ENCODE data around the gene WDFY4.

The WDFY4 gene

GRCh38 chr10:48943096-48943495 is 258.4 kb downstream of the WDFY4 start:
- Histone ChIP-seq H3K79me2 (ENCODE audit: insufficient read depth, low read length) (no peaks in the 10 kb centered on the region), H3K4me1 (ENCODE audit: insufficient read depth, low read length, poor library complexity, severe bottlenecking) (peaks cover 17% of the 10 kb centered on the region), H3K4me3 (ENCODE audit: low read length, poor library complexity, severe bottlenecking) (no peak overlapping the region), H3K9me2 (replicated peaks; ENCODE audit: low read depth, low read length) (no peaks in the 10 kb centered on the region), H3K36me3 (ENCODE audit: insufficient read depth, low read length) (no peaks in the 10 kb centered on the region), H3K9me3 (ENCODE audit: insufficient read depth, low read depth, low read length) (no peaks in the 10 kb centered on the region), H4K20me1 (ENCODE audit: insufficient read depth, low read length, poor library complexity, severe bottlenecking) (no peaks in the 10 kb centered on the region), H2AFZ (ENCODE audit: low read length) (no peak overlapping the region), H3K27me3 (ENCODE audit: insufficient read depth, low read length, poor library complexity, severe bottlenecking) (no peaks in the 10 kb centered on the region), H3F3A (ENCODE audit: low read depth) (no peaks in the 10 kb centered on the region), H3K4me2 (ENCODE audit: low read depth, low read length, poor library complexity, severe bottlenecking) (no peak overlapping the region), H3K9ac (ENCODE audit: low read depth, low read length, poor library complexity, severe bottlenecking) (no peak overlapping the region)
- TF ChIP-seq CTCF (conservative IDR thresholded peaks at IDR 0.05; ENCODE audit: low read length) (no peak), EZH2phosphoT487 (IDR thresholded peaks at IDR 0.05; ENCODE audit: borderline replicate concordance) (no peak)

- TF ChIP-seq CTCF (conservative IDR thresholded peaks at IDR 0.05; ENCODE audit: low read length) (no peak), EZH2phosphoT487 (IDR thresholded peaks at IDR 0.05; ENCODE audit: borderline replicate concordance) (no peak)
- Histone ChIP-seq H3K4me2 (ENCODE audit: low read depth, low read length, poor library complexity, severe bottlenecking) (no peak overlapping the region), H3K27me3 (ENCODE audit: insufficient read depth, low read length, poor library complexity, severe bottlenecking) (no peaks in the 10 kb centered on the region), H4K20me1 (ENCODE audit: insufficient read depth, low read length, poor library complexity, severe bottlenecking) (no peaks in the 10 kb centered on the region), H3K4me3 (ENCODE audit: low read length, poor library complexity, severe bottlenecking) (no peak overlapping the region), H3K4me1 (ENCODE audit: insufficient read depth, low read length, poor library complexity, severe bottlenecking) (peaks cover 17% of the 10 kb centered on the region), H3F3A (ENCODE audit: low read depth) (no peaks in the 10 kb centered on the region), H3K9me2 (replicated peaks; ENCODE audit: low read depth, low read length) (no peaks in the 10 kb centered on the region), H3K79me2 (ENCODE audit: insufficient read depth, low read length) (no peaks in the 10 kb centered on the region), H3K36me3 (ENCODE audit: insufficient read depth, low read length) (no peaks in the 10 kb centered on the region), H2AFZ (ENCODE audit: low read length) (no peak overlapping the region), H3K9me3 (ENCODE audit: insufficient read depth, low read depth, low read length) (no peaks in the 10 kb centered on the region), H3K9ac (ENCODE audit: low read depth, low read length, poor library complexity, severe bottlenecking) (no peak overlapping the region)
Measured at GRCh38 chr10:48944171-48944570, 259.5 kb downstream of the WDFY4 start.

GRCh38 chr10:48945441-48946130 is 260.9 kb downstream of the WDFY4 start:
- peak overlapping the region; percentile 37 for H2AFZ ChIP-seq (ENCODE audit: low read length)
- H4K20me1 ChIP-seq (ENCODE audit: insufficient read depth, low read length, poor library complexity, severe bottlenecking), result no peaks in the 10 kb centered on the region
- no peaks in the 10 kb centered on the region for H3K79me2 ChIP-seq (ENCODE audit: insufficient read depth, low read length)
- no peak for TF ChIP-seq CTCF (conservative IDR thresholded peaks at IDR 0.05; ENCODE audit: low read length)
- TF ChIP-seq EZH2phosphoT487 (IDR thresholded peaks at IDR 0.05; ENCODE audit: borderline replicate concordance), result no peak
- peaks cover 17% of the 10 kb centered on the region for H3K4me1 ChIP-seq (ENCODE audit: insufficient read depth, low read length, poor library complexity, severe bottlenecking)
- H3K9ac ChIP-seq (ENCODE audit: low read depth, low read length, poor library complexity, severe bottlenecking), result peak overlapping the region; percentile 19
- H3K36me3 ChIP-seq (ENCODE audit: insufficient read depth, low read length), result no peaks in the 10 kb centered on the region
- peak overlapping the region; percentile 13 for H3K4me3 ChIP-seq (ENCODE audit: low read length, poor library complexity, severe bottlenecking)
- H3K9me2 ChIP-seq (replicated peaks; ENCODE audit: low read depth, low read length), result no peaks in the 10 kb centered on the region
- H3K9me3 ChIP-seq (ENCODE audit: insufficient read depth, low read depth, low read length), result no peaks in the 10 kb centered on the region
- peak overlapping the region; percentile 49 for H3K4me2 ChIP-seq (ENCODE audit: low read depth, low read length, poor library complexity, severe bottlenecking)
- no peaks in the 10 kb centered on the region for H3K27me3 ChIP-seq (ENCODE audit: insufficient read depth, low read length, poor library complexity, severe bottlenecking)
- no peaks in the 10 kb centered on the region for H3F3A ChIP-seq (ENCODE audit: low read depth)
